Lower leg skin (tissue), 3 donors: ENCODE data around the gene SLC43A1.

Experiments
- CTCF ChIP-seq, 3 donors: fragments of 450-650 bp; IDR thresholded peaks; one replicate each; pipeline ENCODE4 v1.5.1; 2016; ENCODE audit warnings: antibody characterized with exemption in 3 of 3, mild to moderate bottlenecking in 3 of 3, moderate library complexity in 2 of 3
- POLR2A ChIP-seq, 2 donors: fragments of 450-650 bp; IDR thresholded peaks; one replicate each; pipeline ENCODE4 v1.6.1; 2016 to 2017; ENCODE audit warnings: antibody characterized with exemption in 2 of 2, mild to moderate bottlenecking in 1 of 2, moderate library complexity in 1 of 2

GRCh38 chr11:57542582-57542981 is 27.1 kb upstream of the SLC43A1 start:
- TF ChIP-seq POLR2A (IDR thresholded peaks at IDR 0.05) = no peak
- no peak for TF ChIP-seq CTCF (IDR thresholded peaks at IDR 0.05)
